HepG2 (cell line): Measurements from ENCODE around the gene ELP5. TPM values are rescaled to one million over a fixed set of nuclear protein-coding genes. Genes with fewer than 3 reads are reported as not detected.
A peak's percentile ranks its signal among the peaks of the same experiment; 100 is the strongest.

Experiments
- EP300 ChIP-seq, 3 experiments: sonication (generic) in 1 of 3; formaldehyde crosslinking in 1 of 3; IDR thresholded peaks; 2 replicates each; pipeline versions ENCODE4 v1.5.1 to v1.6.1; 2011 to 2020; ENCODE audit warnings: low read depth in 2 of 3, low read length in 2 of 3, borderline replicate concordance in 1 of 3, improper control_type of control experiment in 1 of 3, mild to moderate bottlenecking in 1 of 3, missing genetic modification reagents in 1 of 3, moderate library complexity in 1 of 3
- GATA4 ChIP-seq: sonication (generic); IDR thresholded peaks from 2 replicates; pipeline ENCODE4 v1.6.1; 2016; ENCODE audit warnings: antibody characterized with exemption, low read depth, borderline replicate concordance
- GTF2F1 ChIP-seq: fragments of 150-350 bp; IDR thresholded peaks from 2 replicates; pipeline ENCODE4 v1.6.1; 2014; ENCODE audit warnings: low read length
- HNF4G ChIP-seq, 2 experiments: sonication (generic) in 1 of 2; formaldehyde crosslinking in 1 of 2; IDR thresholded peaks; 2 replicates each; pipeline versions ENCODE4 v1.4.0 to v1.6.1; 2011 to 2020; ENCODE audit warnings: borderline replicate concordance in 2 of 2, low read depth in 2 of 2, mild to moderate bottlenecking in 2 of 2, low read length in 1 of 2, missing genetic modification reagents in 1 of 2, moderate library complexity in 1 of 2
- KAT8 ChIP-seq: IDR thresholded peaks from 2 replicates; pipeline ENCODE4 v1.6.1; 2016; ENCODE audit warnings: missing genetic modification reagents, missing compliant biosample characterization
- KLF13 ChIP-seq: sonication (generic); formaldehyde crosslinking; IDR thresholded peaks from 2 replicates; pipeline ENCODE4 v1.4.0; 2020; ENCODE audit warnings: mild to moderate bottlenecking, missing genetic modification reagents
- NR3C1 ChIP-seq: sonication (generic); formaldehyde crosslinking; IDR thresholded peaks from 2 replicates; pipeline ENCODE4 v1.4.0; 2020; ENCODE audit warnings: missing genetic modification reagents
- SIX4 ChIP-seq: sonication (generic); formaldehyde crosslinking; IDR thresholded peaks from 2 replicates; pipeline ENCODE4 v1.4.0; 2020; ENCODE audit warnings: missing genetic modification reagents
- SRSF9 ChIP-seq: fragments of 200-400 bp; formaldehyde crosslinking; IDR thresholded peaks from 2 replicates; pipeline ENCODE4 v1.6.1; 2018; ENCODE audit warnings: borderline replicate concordance, mild to moderate bottlenecking, low read depth, low read length; ENCODE audit not compliant: insufficient read depth, poor library complexity, severe bottlenecking
- ZNF234 ChIP-seq: sonication (generic); formaldehyde crosslinking; conservative IDR thresholded peaks from 2 replicates; pipeline ENCODE4 v1.5.1; 2020; ENCODE audit warnings: mild to moderate bottlenecking, missing genetic modification reagents
- ZNF253 ChIP-seq: sonication (generic); formaldehyde crosslinking; IDR thresholded peaks from 2 replicates; pipeline ENCODE4 v1.8.0; 2022; ENCODE audit warnings: mild to moderate bottlenecking, missing genetic modification reagents, borderline replicate concordance
- ZNF383 ChIP-seq: sonication (generic); formaldehyde crosslinking; IDR thresholded peaks from 2 replicates; pipeline ENCODE4 v1.4.0; 2020; ENCODE audit warnings: missing genetic modification reagents, mild to moderate bottlenecking, borderline replicate concordance
- ZNF564 ChIP-seq: sonication (generic); formaldehyde crosslinking; IDR thresholded peaks from 2 replicates; pipeline ENCODE4 v1.8.1; 2023; ENCODE audit warnings: mild to moderate bottlenecking, missing genetic modification reagents
- ZNF670 ChIP-seq: sonication (generic); formaldehyde crosslinking; IDR thresholded peaks from 2 replicates; pipeline ENCODE4 v1.8.0; 2022; ENCODE audit warnings: mild to moderate bottlenecking, missing genetic modification reagents, borderline replicate concordance
- polyA plus RNA-seq, 8 experiments: library from polyadenylated mRNA; depleted of rRNA in 3 of 8; stranded (reverse) in 7 of 8; unstranded in 1 of 8; fragments of >200 nt; fragmentation: Illumina TruSeq in 4 of 8; extraction: Trizol in 4 of 8; gene quantifications; 2 replicates each; pipeline versions ENCODE4 v1.2.1 to v1.2.3, GENCODE V29; 2011 to 2016; ENCODE audit warnings: low read depth in 4 of 8, missing spikeins in 1 of 8, mixed read lengths in 1 of 8; ENCODE audit not compliant: insufficient read depth in 1 of 8
- total RNA-seq, 5 experiments: library from RNA; depleted of rRNA; stranded (reverse); fragments of >200 nt; fragmentation: Illumina TruSeq; extraction: Trizol; gene quantifications; 2 replicates each; pipeline ENCODE4 v1.2.3, GENCODE V29; 2016; ENCODE audit warnings: low read depth in 1 of 5
- TF ChIP-seq, protein P1 (sequence below), 2 experiments: sonication (generic) in 1 of 2; formaldehyde crosslinking in 1 of 2; IDR thresholded peaks; 2 replicates each; pipeline versions ENCODE4 v1.4.0 to v1.6.1; 2016 to 2020; ENCODE audit warnings: borderline replicate concordance in 1 of 2, low read depth in 1 of 2, mild to moderate bottlenecking in 1 of 2, missing genetic modification reagents in 1 of 2
- TF ChIP-seq, protein P2 (sequence below): sonication (generic); formaldehyde crosslinking; IDR thresholded peaks from 2 replicates; pipeline ENCODE4 v1.4.0; 2020; ENCODE audit warnings: missing genetic modification reagents
- TF ChIP-seq, protein P3 (sequence below): sonication (generic); formaldehyde crosslinking; IDR thresholded peaks from 2 replicates; pipeline ENCODE4 v1.4.0; 2020; ENCODE audit warnings: missing genetic modification reagents
- TF ChIP-seq, protein P4 (sequence below): sonication (generic); formaldehyde crosslinking; conservative IDR thresholded peaks from 2 replicates; pipeline ENCODE4 v1.4.0; 2020; ENCODE audit warnings: missing genetic modification reagents

ELP5 gene
- total and polyA plus RNA-seq, 2 of the 13 experiments (the other 11 are each of a cell fraction or from before 2014, with no cell fraction given) = 67.6 to 69.8 TPM

DNA sequence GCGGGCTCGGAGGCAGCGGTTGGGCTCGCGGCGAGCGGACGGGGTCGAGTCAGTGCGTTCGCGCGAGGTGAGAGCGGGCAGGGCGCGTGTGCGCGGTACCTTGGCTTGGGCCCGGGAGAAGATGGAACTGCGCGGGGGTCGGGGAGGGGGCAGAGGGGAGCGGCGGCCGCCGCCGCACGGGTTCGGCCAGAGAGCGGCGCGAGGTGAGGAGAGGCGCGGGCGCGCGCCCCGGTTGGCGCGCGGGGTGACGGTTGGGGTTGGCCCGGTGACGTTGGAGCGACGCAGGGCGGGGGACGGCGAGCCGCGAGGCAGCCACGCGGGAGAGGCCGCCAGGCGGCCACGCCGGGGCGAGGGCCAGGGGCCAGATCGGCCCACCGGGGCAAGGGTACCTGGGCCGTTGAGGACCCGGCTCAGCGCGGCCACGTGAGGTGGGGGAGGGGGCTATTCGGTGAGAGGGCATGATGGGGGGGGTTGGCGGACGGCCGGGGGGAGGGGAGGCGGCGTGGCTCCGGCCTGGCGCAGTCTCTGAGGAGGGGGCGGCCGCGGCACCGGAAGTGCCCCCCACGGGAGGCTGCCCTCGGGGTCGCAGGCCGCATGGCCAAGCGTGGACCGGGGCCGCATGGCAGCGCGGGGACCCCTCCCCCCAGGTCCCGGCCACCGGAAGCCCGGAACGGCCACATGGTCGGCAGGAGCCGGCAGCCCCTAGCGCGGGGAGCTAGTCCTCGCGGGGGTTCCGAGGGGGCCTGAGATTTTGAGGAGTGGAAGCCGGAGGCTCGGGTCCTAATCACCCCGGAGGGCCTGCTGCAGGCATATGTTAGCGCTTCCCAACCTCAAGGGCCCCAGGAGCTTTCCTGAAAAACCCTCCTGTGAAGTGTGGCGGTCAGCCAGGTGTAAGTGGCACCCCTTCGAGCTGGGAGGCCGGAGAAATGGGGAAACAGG, 55.9 kb downstream of the ELP5 start (continued):
- TF ChIP-seq, protein P1, sequence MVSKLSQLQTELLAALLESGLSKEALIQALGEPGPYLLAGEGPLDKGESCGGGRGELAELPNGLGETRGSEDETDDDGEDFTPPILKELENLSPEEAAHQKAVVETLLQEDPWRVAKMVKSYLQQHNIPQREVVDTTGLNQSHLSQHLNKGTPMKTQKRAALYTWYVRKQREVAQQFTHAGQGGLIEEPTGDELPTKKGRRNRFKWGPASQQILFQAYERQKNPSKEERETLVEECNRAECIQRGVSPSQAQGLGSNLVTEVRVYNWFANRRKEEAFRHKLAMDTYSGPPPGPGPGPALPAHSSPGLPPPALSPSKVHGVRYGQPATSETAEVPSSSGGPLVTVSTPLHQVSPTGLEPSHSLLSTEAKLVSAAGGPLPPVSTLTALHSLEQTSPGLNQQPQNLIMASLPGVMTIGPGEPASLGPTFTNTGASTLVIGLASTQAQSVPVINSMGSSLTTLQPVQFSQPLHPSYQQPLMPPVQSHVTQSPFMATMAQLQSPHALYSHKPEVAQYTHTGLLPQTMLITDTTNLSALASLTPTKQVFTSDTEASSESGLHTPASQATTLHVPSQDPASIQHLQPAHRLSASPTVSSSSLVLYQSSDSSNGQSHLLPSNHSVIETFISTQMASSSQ (IDR thresholded peaks at IDR 0.05; ENCODE audit: low read depth) = no peak
- TF ChIP-seq, protein P1 (CRISPR knock-in tag; IDR thresholded peaks at IDR 0.05; ENCODE audit: borderline replicate concordance) = no peak
- TF ChIP-seq ZNF383 (CRISPR knock-in tag) (no peak), ZNF234 (CRISPR knock-in tag) (no peak), ZNF253 (CRISPR knock-in tag) (no peak; the same call in 1 of the 2 replicates), ZNF564 (CRISPR knock-in tag) (no peak), SRSF9 (no peak), KLF13 (CRISPR knock-in tag) (no peak), GTF2F1 (no peak), ZNF670 (CRISPR knock-in tag) (no peak), HNF4G (IDR thresholded peaks at IDR 0.05; ENCODE audit: borderline replicate concordance, low read depth, low read length) (no peak), HNF4G (CRISPR knock-in tag; IDR thresholded peaks at IDR 0.05; ENCODE audit: borderline replicate concordance, low read depth) (no peak), NR3C1 (CRISPR knock-in tag) (no peak), EP300 (IDR thresholded peaks at IDR 0.05; ENCODE audit: low read depth in 2 of 2, low read length in 2 of 2) (no peak), EP300 (CRISPR knock-in tag; IDR thresholded peaks at IDR 0.05; ENCODE audit: borderline replicate concordance) (no peak), GATA4 (no peak), SIX4 (CRISPR knock-in tag) (no peak), KAT8 (CRISPR knock-in tag) (0 out of 2 replicates have a peak, but pooled peaks have one; percentile 12)
- TF ChIP-seq, protein P2, sequence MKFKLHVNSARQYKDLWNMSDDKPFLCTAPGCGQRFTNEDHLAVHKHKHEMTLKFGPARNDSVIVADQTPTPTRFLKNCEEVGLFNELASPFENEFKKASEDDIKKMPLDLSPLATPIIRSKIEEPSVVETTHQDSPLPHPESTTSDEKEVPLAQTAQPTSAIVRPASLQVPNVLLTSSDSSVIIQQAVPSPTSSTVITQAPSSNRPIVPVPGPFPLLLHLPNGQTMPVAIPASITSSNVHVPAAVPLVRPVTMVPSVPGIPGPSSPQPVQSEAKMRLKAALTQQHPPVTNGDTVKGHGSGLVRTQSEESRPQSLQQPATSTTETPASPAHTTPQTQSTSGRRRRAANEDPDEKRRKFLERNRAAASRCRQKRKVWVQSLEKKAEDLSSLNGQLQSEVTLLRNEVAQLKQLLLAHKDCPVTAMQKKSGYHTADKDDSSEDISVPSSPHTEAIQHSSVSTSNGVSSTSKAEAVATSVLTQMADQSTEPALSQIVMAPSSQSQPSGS (CRISPR knock-in tag) = no peak
- TF ChIP-seq, protein P3, sequence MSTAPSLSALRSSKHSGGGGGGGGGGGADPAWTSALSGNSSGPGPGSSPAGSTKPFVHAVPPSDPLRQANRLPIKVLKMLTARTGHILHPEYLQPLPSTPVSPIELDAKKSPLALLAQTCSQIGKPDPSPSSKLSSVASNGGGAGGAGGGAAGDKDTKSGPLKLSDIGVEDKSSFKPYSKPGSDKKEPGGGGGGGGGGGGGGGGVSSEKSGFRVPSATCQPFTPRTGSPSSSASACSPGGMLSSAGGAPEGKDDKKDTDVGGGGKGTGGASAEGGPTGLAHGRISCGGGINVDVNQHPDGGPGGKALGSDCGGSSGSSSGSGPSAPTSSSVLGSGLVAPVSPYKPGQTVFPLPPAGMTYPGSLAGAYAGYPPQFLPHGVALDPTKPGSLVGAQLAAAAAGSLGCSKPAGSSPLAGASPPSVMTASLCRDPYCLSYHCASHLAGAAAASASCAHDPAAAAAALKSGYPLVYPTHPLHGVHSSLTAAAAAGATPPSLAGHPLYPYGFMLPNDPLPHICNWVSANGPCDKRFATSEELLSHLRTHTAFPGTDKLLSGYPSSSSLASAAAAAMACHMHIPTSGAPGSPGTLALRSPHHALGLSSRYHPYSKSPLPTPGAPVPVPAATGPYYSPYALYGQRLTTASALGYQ (CRISPR knock-in tag) = no peak
- TF ChIP-seq, protein P4, sequence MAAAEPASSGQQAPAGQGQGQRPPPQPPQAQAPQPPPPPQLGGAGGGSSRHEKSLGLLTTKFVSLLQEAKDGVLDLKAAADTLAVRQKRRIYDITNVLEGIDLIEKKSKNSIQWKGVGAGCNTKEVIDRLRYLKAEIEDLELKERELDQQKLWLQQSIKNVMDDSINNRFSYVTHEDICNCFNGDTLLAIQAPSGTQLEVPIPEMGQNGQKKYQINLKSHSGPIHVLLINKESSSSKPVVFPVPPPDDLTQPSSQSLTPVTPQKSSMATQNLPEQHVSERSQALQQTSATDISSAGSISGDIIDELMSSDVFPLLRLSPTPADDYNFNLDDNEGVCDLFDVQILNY (CRISPR knock-in tag) = no peak
